Kidney glomerular epithelial cell (primary cell): ENCODE data around the gene AGPAT2.

Experiments used
- DNase-seq: peaks from one replicate; lab custom pipeline; 2025; lab: John Stamatoyannopoulos, UW

Gene AGPAT2

GRCh38 chr9:136687721-136688223 lies 515 bp upstream of the AGPAT2 start:
- no peak for DNase-seq

DNA sequence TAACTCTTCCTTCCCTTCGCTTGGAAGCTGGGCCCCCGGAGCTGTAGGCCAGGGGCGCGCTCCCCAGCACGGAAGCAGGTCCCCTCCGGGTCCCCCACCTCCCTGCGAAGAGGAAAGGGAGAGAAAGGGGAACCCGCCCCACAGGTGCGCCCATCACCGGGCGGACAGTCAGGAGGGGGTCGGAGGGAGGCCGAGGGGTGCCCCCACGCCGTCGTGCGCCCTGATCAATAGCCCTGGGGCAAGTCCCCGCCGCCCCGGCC lies 793 bp downstream of the AGPAT2 start:
- DNase-seq = no peak

DNA sequence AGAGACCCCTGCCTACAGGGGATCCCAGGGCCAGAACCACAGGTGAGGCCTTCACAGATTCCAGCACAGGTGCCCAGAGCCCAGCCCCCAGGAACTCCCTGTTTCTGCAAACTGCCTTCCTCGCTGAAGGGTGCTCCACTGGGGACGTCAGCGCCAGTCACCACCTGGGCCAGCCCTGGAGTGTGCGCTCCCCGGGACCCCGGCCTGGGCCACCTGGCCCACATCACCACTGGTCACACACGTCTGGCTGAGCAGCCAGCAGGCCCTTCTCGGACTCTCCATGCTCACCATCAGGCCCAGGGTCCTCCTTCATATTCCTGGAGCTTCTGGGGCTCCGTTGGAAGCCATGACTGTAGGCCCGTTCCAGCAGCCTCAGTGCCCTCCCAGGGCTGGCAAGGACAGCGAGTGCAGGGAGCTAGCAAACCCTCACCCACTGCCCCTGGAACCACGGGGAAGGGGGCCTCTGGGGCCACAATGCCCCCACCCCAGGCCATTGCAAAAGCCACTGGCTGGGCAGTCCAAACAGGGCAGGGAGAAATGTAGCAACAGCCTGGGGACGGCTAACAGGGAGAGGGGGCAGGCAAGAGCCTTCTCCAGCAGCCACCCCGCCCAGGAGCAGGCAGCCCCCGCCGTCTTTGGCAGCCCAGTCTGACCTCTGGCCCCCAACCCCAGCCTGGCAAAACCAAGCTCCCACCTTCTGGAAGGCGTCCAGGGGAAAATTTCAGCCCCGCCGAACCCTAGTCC lies 1.3 kb downstream of the AGPAT2 start:
- no peak for DNase-seq

DNA sequence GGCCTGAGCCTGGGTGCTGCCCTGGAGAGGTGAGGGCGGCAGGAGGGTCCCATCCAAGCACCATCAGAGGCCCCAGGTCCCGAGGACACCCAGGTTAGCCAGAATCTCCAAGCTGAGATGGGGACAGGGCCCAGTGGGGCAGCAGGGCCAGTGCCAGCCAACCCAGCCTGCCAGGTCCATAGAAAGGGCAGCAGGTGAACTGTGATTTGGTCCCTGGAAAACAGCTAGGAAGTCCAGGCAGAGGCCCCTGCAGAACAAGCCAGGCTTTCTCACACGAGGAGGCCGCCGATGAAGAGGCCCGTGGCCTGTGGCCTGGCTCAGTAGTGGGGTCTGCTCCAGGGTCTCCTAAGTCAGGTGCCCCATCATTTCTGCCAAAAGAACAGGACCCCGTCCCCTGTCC lies 2.0 kb downstream of the AGPAT2 start:
- DNase-seq = no peak

GRCh38 chr9:136684799-136685198 lies 2.5 kb downstream of the AGPAT2 start:
- no peak for DNase-seq

DNA sequence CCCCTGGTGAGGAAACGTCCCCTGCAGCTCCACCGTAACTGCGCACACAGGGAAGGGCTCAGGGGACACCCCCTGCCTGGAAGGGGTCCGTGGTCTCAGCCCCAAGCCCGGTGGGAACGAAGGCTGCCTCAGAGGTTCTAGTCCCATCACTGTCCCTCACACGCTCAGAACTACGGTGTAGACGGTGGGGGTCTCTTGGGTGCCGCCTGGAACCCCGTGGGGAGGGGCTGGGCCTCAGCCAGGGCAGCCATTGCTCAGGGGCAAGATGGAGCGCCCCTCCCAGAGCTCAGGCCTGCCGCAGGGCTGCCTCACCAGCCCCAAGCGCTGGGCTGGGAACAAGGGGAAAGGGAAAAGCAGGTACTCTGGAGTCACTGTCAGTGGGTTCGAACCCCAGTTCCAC lies 2.9 kb downstream of the AGPAT2 start:
- no peak for DNase-seq

DNA sequence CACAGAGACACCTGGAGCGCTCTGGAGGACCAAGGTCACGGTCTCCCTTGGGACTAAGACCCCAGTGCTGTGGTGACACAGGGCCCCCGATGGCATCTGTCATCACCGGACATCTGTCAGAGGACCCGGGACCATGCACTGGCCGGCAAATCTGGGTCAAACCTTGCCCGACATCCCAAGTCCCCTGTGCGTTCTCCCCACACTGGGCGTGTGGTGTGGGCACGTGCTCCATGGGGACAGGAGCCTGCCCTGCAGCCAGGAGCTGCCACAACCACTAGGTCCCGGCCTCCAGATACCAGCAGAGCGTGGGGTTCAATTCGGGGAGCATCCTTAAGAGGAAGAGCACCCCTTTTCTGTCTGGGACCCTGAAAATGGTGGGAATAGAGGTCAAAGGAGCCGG lies 3.5 kb downstream of the AGPAT2 start:
- no peak for DNase-seq

DNA sequence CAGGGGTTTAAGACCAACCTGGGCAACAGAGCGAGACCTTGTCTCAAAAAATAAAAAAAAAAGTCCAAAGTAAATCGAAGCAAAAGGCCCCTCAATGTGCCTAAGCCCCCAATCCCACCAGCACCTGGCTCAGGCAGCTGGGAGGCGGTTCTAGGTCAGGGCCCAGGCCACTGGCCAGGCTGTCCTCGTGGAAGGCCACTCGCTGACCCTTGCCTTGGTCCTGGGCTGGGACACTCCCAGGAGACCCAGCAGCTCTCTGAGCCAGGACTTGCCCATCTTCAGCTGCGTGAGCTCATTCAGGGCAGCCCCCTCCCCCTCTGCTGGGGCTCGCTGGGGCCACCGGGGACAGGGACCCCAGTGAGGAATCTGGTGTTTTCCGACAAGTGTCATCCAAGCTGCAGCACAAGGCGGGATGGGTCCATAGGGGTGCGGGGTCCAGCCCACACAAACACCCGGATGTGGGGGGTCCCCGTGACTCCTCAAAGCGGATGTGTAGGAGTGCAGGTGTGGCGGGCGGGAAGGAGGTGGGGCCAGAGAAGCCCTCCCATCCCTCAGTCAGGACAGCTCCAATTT lies 4.0 kb downstream of the AGPAT2 start:
- no peak for DNase-seq

DNA sequence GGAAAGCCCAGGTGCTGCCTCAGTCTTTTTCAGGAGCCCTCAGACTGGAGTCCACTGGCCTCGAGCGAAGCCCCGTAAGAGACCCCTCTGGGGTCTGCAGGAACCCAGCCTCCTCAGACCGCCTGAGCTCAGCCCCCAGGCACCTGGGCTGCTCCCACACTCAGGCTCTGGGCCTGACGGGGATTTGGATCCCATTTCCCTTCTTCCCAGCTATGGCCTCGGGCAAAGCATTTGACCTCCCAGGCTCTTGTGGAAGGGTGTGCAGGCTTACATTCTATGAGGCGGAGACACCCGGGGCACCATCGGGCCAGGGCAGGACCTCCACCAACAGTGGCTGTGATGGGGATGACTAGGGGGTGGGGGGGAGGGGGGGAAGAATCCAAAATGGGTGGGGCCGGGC lies 4.5 kb downstream of the AGPAT2 start:
- no peak for DNase-seq

DNA sequence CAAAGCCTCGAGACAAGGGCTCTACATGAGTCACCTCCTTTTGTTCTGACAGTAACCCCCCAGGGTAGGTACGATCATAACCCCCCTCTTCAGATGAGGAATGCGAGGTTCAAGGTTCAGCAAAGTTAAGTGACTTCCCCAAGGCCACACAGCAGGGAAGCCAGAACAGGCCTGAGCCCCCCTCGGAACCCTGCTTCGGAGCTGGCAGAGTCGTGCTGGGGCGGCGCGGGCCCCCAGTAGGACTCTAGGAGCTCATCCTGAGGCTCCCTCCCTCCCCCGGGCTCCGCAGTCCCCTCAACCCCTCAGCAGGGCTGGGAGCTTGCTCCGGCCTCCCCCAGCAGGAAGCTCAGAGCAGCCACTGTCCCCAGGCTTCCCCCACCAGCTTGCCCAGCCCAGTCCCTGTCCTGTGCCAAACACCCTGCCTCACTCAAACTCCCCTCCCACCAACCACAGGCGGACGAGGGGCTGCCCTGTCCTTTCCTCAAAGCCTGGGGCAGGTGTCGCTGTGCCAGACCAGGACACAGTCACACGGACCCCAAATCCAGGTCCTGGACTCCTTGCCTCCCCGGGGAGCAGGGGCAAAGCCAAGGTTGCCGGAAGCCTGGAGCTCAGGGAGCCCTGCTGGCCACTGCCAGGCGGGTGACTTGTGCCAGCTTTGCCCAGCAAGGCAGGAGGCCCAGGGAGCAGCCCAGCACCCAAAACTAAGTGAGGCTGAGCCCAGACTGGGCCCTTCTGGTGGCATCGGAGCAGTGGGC lies 5.1 kb downstream of the AGPAT2 start:
- no peak for DNase-seq

DNA sequence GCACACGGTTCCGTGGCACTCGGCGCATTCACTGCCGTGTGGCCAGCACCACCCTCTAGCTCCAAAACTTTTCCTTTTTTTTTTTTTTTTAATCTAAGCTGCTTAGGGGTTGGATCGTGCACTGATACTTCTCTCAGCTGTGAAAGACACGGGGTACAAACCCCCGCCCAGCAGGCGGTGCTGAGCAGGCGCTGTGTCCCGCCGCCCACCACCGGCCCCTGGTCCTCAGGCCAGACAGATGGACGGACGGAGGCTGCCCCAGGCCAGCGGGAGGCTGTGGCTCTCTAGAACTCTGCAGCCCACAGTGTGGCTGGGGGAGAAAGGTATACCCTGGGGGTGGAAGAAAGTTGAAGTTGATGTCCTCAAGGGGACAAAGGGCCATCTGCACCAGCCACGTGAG lies 6.2 kb downstream of the AGPAT2 start:
- DNase-seq = no peak

DNA sequence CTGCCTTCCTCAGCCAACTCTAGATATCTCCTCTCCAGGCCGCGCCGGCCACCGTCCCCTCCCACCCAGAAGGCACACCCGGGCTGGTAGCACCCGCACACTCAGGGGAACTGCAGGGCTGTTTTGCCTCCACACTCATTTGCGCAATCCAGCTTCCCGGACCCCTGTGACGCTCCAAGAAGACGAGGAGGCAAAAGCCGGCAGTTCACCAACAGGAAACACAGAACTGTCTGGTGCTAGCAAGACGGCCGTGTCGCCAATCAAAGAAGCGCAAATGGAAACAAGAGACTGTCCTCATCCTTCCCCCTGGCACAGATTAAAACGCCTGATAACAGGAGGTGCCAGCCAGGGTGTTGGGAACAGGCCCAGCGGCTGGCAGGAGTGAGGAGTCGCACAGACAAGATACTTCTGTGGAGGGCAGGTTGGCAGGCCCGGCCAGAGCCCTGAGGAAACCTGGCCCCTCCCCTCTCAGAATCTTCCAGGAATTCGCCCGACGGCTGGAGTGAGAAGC lies 7.8 kb downstream of the AGPAT2 start:
- no peak for DNase-seq

DNA sequence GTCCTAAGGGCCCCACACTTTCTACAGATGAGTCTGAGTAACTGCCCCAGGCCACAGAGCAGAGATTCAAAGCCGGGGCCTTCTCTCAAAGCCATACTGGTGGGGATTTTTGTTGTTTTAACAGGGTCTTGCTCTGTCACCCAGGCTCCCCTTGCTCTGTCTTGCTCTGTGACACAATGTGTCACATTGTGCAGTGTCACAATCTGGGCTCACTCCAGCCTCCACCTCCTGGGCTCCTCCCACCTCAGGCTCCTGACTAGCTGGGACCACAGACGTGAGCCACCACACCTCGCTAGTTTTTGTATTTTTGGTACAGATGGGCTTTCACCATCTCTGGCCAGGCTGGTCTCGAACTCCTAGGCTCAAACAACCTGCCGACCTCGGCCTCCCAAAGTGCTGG lies 8.6 kb downstream of the AGPAT2 start:
- DNase-seq = no peak

GRCh38 chr9:136678034-136678433 lies 9.2 kb downstream of the AGPAT2 start:
- DNase-seq = no peak

DNA sequence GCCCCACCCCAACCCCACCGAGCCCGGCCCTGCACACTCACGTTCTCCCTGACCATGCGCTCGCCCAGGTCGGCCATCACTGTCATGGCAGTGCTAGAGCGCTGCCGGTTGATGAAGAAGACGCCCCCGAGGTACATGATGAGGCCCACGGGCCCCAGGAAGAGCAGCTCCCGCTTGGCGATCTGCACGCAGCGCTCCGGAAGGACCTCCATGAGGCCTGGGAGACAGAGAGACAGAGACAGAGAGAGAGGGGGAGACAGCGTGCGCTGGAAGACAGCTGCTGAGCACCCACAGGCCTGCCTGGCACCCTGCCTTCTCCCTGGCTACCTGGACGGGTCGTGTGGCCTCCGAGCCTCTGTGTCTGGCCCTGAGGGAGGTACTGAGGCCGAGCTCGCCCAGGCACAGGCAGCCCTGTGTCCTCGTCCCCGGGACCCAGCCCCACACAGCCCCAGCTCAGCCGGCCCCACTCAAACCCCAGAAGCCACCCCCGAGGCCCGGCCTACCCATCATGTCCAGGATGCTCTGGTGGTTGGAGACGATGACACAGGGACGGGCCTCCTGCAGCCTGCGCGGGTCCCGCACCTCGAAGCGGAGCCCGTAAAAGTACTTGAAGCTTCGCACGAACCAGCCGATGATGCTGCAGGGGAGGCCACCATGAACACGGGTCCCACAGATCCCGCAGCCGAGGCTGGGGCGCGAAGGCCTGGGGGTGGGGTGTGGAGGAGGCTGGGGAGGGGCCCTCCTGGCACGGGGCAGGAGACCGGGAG lies 10.2 kb downstream of the AGPAT2 start:
- no peak for DNase-seq

- DNase-seq = no peak
Measured at GRCh38 chr9:136676297-136676794, 10.9 kb downstream of the AGPAT2 start.

DNA sequence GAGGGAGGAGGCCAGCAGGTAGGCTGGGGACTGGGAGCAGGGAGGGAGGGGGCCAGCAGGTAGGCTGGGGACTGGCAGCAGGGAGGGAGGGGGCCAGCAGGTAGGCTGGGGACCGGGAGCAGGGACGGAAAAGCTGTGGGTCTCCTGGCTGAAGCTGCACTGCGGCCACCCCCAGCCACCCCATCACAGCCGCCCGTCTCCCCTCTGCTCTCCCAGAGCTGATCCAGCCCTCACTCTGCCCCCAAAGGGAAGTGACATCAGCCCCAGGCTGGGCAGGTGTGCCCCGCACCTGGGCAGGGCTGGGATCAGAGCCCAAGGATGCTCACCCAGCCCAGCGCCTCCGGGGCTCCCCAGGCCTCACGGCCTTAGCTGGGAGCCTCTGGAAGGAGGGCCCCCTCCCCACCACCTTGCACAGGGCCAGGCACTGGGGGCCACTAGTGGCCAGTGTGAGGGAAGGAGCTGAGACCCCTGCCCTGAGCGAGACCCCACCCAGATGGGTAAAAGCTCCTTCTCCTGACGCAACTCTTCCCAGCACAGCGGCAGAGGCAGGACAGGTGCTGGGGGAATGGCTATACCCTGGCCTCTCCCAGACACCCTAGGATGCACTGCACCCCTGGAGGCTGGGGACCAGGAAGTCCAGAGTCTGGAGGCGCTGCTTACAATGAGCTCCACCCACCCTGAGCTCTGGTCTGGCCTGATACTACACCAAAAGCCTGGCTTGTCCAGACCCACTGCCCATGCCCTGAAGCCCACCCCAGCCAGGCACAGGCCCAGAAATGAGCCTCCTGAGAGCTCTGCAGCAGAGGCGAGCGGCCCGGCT lies 11.6 kb downstream of the AGPAT2 start:
- DNase-seq = no peak

GRCh38 chr9:136674786-136675349 lies 12.4 kb downstream of the AGPAT2 start:
- no peak for DNase-seq

- no peak for DNase-seq
Measured at GRCh38 chr9:136673975-136674785, 13.1 kb downstream of the AGPAT2 start.
